GM12872 (cell line): ENCODE data around the gene GPC1.

Experiments used
- CTCF ChIP-seq: IDR thresholded peaks from 3 replicates; pipeline ENCODE4 v1.5.1; 2011; ENCODE audit warnings: low read depth, mild to moderate bottlenecking, low read length, moderate library complexity; ENCODE audit not compliant: insufficient read depth

The GPC1 gene

GRCh38 chr2:240456447-240457222, 21.2 kb downstream of the GPC1 start:
- no peak for TF ChIP-seq CTCF

- TF ChIP-seq CTCF = no peak
These were observed 22.0 kb downstream of the GPC1 start for GRCh38 chr2:240457223-240458043.

GRCh38 chr2:240458044-240458899, 22.8 kb downstream of the GPC1 start:
- TF ChIP-seq CTCF = no peak

GRCh38 chr2:240458900-240459391, 23.5 kb downstream of the GPC1 start:
- TF ChIP-seq CTCF = no peak

GRCh38 chr2:240459401-240460252, 24.2 kb downstream of the GPC1 start:
- TF ChIP-seq CTCF = no peak

- TF ChIP-seq CTCF = no peak
These were observed 24.8 kb downstream of the GPC1 start for GRCh38 chr2:240460253-240460711.
